Amniotic stem cell (primary cell): Measurements from ENCODE around the gene SLC1A1.

Experiments
- DNase-seq: peaks from one replicate; lab custom pipeline; 2025; lab: John Stamatoyannopoulos, UW

The SLC1A1 gene

GRCh38 chr9:4618700-4619099, 128.4 kb downstream of the SLC1A1 start:
- no peak for DNase-seq

- no peak for DNase-seq
Observed at GRCh38 chr9:4620057-4620765, 129.9 kb downstream of the SLC1A1 start.

GRCh38 chr9:4620881-4621555, 130.8 kb downstream of the SLC1A1 start:
- no peak for DNase-seq

- no peak for DNase-seq
Observed at GRCh38 chr9:4622016-4622415, 131.7 kb downstream of the SLC1A1 start.

GRCh38 chr9:4630836-4631235, 140.6 kb downstream of the SLC1A1 start:
- no peak for DNase-seq
